ENCODE data around the gene ADGRD1.
"Not testable (repeated sequence)": the region's sequence is repeated elsewhere in the genome, so short reads cannot be mapped to it uniquely, and the experiment has no call there.

The ADGRD1 gene

GRCh38 chr12:131126662-131127173, 173.0 kb downstream of the ADGRD1 start:
- no peak for DNase-seq

- DNase-seq: no peak
Observed at GRCh38 chr12:131128556-131128955, 174.8 kb downstream of the ADGRD1 start.

- not testable (repeated sequence) for DNase-seq
Observed at GRCh38 chr12:131128966-131129619, 175.4 kb downstream of the ADGRD1 start.

GRCh38 chr12:131129839-131130238, 176.1 kb downstream of the ADGRD1 start:
- DNase-seq: no peak

GRCh38 chr12:131130311-131130911, 176.7 kb downstream of the ADGRD1 start:
- no peak for DNase-seq

GRCh38 chr12:131131077-131131807, 177.5 kb downstream of the ADGRD1 start:
- DNase-seq: no peak

GRCh38 chr12:131131808-131132117, 178.1 kb downstream of the ADGRD1 start:
- no peak for DNase-seq

- peak; percentile 28 for DNase-seq
Observed at GRCh38 chr12:131132118-131132892, 178.6 kb downstream of the ADGRD1 start.

- no peak for DNase-seq
Observed at GRCh38 chr12:131133015-131133905, 179.6 kb downstream of the ADGRD1 start.

- no peak for DNase-seq
Observed at GRCh38 chr12:131133994-131134393, 180.3 kb downstream of the ADGRD1 start.

GRCh38 chr12:131134523-131135310, 181.0 kb downstream of the ADGRD1 start:
- DNase-seq: no peak

- no peak for DNase-seq
Observed at GRCh38 chr12:131135311-131135785, 181.6 kb downstream of the ADGRD1 start.

- DNase-seq: no peak
Observed at GRCh38 chr12:131135786-131136538, 182.3 kb downstream of the ADGRD1 start.

- DNase-seq: no peak
Observed at GRCh38 chr12:131136539-131136872, 182.8 kb downstream of the ADGRD1 start.

- DNase-seq: no peak
Observed at GRCh38 chr12:131137009-131137835, 183.5 kb downstream of the ADGRD1 start.

GRCh38 chr12:131137836-131138637, 184.3 kb downstream of the ADGRD1 start:
- no peak for DNase-seq

- DNase-seq: no peak
Observed at GRCh38 chr12:131138638-131139362, 185.1 kb downstream of the ADGRD1 start.

Data from NCI-H1092 (cell line).